K562 (cell line): ENCODE results near the gene RPL10A. TPM values are rescaled to one million over a fixed set of nuclear protein-coding genes. Genes with fewer than 3 reads are reported as not detected.

Experiments
- ATF1 ChIP-seq, 2 experiments: fragments of 450-650 bp in 1 of 2; IDR thresholded peaks; 2 replicates each; pipeline ENCODE4 v1.6.1; 2016; ENCODE audit warnings: missing compliant biosample characterization in 1 of 2, missing genetic modification characterization in 1 of 2
- CC2D1A ChIP-seq: fragments of 450-650 bp; IDR thresholded peaks from 2 replicates; pipeline ENCODE4 v1.6.1; 2017; ENCODE audit warnings: mild to moderate bottlenecking
- CHD2 ChIP-seq: IDR thresholded peaks from 2 replicates; pipeline ENCODE4 v1.6.1; 2011; ENCODE audit warnings: low read depth, low read length
- CHD7 ChIP-seq: fragments of 200-600 bp; sonication (generic); IDR thresholded peaks from one replicate; pipeline ENCODE4 v1.6.1; 2012; ENCODE audit warnings: mild to moderate bottlenecking, low read depth, low read length, inconsistent platforms
- EHMT2 ChIP-seq: fragments of 450-650 bp; IDR thresholded peaks from 2 replicates; pipeline ENCODE4 v1.6.1; 2018; ENCODE audit warnings: antibody characterized with exemption
- ELF1 ChIP-seq: fragments of 200-800 bp; sonication (Bioruptor generic); IDR thresholded peaks from 2 replicates; pipeline ENCODE4 v1.6.1; 2016; ENCODE audit warnings: missing genetic modification characterization, missing compliant biosample characterization
- HMG20B ChIP-seq: fragments of 250-450 bp; sonication (Bioruptor Pico); IDR thresholded peaks from 2 replicates; pipeline ENCODE4 v1.5.0; 2021; ENCODE audit warnings: mild to moderate bottlenecking
- KAT2B ChIP-seq: IDR thresholded peaks from one replicate; pipeline ENCODE4 v1.6.1; 2012; ENCODE audit warnings: low read depth, mild to moderate bottlenecking, control low read depth, inconsistent platforms, low read length, moderate library complexity
- KDM4B ChIP-seq, 2 experiments: fragments of 450-650 bp in 1 of 2; sonication (generic) in 1 of 2; IDR thresholded peaks; 2 replicates each; pipeline ENCODE4 v1.6.1; 2016 to 2017; ENCODE audit warnings: borderline replicate concordance in 2 of 2, antibody characterized with exemption in 1 of 2, low read depth in 1 of 2, mild to moderate bottlenecking in 1 of 2
- PCBP1 ChIP-seq: fragments of 200-400 bp; formaldehyde crosslinking; IDR thresholded peaks from 2 replicates; pipeline ENCODE4 v1.6.1; 2018; ENCODE audit warnings: mild to moderate bottlenecking, low read depth, low read length; ENCODE audit not compliant: poor library complexity, severe bottlenecking
- PHF20 ChIP-seq: fragments of 450-650 bp; IDR thresholded peaks from 2 replicates; pipeline ENCODE4 v1.6.1; 2018; ENCODE audit not compliant: partially characterized antibody
- RFX5 ChIP-seq: IDR thresholded peaks from 2 replicates; pipeline ENCODE4 v1.6.1; 2011; ENCODE audit warnings: low read depth, mild to moderate bottlenecking, improper control_type of control experiment, low read length
- ZNF24 ChIP-seq: fragments of 450-650 bp; IDR thresholded peaks from 2 replicates; pipeline ENCODE4 v1.6.1; 2016
- polyA plus RNA-seq, 8 experiments: library from polyadenylated mRNA; depleted of rRNA in 4 of 8; stranded (reverse) in 5 of 8; unstranded in 3 of 8; fragments of >200 nt; fragmentation: Nextera tagmentation in 2 of 8; fragmentation: Illumina TruSeq in 1 of 8; extraction: Ambion mirVana in 2 of 8; extraction: Trizol in 1 of 8; gene quantifications; 2 replicates each; pipeline versions ENCODE4 v1.2.1 to v1.2.3, GENCODE V29; 2011 to 2014; ENCODE audit warnings: inconsistent platforms in 1 of 8, missing spikeins in 1 of 8
- total RNA-seq, 7 experiments: library from RNA; depleted of rRNA in 6 of 7; stranded (reverse); fragments of >200 nt in 6 of 7; fragmentation: Illumina TruSeq in 2 of 7; extraction: Trizol in 2 of 7; gene quantifications; 2 replicates each; pipeline versions ENCODE4 v1.2.1 to v1.2.3, GENCODE V29; 2011 to 2021; ENCODE audit warnings: low replicate concordance in 1 of 7
- TF ChIP-seq, protein P1 (sequence below): fragments of 250-450 bp; sonication (Bioruptor Pico); IDR thresholded peaks from 2 replicates; pipeline ENCODE4 v1.5.1; 2021; ENCODE audit warnings: mild to moderate bottlenecking
- TF ChIP-seq, protein P2 (sequence below): sonication (generic); formaldehyde crosslinking; IDR thresholded peaks from 2 replicates; pipeline ENCODE4 v1.8.0; 2022; ENCODE audit warnings: mild to moderate bottlenecking, missing genetic modification reagents, borderline replicate concordance

Gene RPL10A
- total and polyA plus RNA-seq, 9 of the 15 experiments (the other 6 are each of a cell fraction or from before 2014, with no cell fraction given), result 1,589 to 3,237 (median 2,116) TPM

- TF ChIP-seq, protein P1, sequence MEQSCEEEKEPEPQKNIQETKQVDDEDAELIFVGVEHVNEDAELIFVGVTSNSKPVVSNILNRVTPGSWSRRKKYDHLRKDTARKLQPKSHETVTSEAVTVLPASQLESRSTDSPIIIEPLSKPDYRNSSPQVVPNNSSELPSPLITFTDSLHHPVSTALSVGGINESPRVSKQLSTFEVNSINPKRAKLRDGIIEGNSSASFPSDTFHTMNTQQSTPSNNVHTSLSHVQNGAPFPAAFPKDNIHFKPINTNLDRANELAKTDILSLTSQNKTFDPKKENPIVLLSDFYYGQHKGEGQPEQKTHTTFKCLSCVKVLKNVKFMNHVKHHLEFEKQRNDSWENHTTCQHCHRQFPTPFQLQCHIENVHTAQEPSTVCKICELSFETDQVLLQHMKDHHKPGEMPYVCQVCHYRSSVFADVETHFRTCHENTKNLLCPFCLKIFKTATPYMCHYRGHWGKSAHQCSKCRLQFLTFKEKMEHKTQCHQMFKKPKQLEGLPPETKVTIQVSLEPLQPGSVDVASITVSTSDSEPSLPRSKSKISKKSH (CRISPR knock-in tag), result no peak
- TF ChIP-seq KDM4B (IDR thresholded peaks at IDR 0.05; ENCODE audit: borderline replicate concordance in 2 of 2, low read depth in 1 of 2) (no peak), CHD7 (no peak), EHMT2 (no peak), CHD2 (no peak), PHF20 (no peak), ATF1 (CRISPR knock-in tag; IDR thresholded peaks at IDR 0.05) (no peak), ATF1 (tag; IDR thresholded peaks at IDR 0.05) (peak; percentile 35; the same call in 1 of the 2 replicates), PCBP1 (no peak), ZNF24 (no peak), KAT2B (no peak), ELF1 (tag) (no peak), RFX5 (no peak), HMG20B (CRISPR knock-in tag) (no peak), CC2D1A (no peak)
- TF ChIP-seq, protein P2, sequence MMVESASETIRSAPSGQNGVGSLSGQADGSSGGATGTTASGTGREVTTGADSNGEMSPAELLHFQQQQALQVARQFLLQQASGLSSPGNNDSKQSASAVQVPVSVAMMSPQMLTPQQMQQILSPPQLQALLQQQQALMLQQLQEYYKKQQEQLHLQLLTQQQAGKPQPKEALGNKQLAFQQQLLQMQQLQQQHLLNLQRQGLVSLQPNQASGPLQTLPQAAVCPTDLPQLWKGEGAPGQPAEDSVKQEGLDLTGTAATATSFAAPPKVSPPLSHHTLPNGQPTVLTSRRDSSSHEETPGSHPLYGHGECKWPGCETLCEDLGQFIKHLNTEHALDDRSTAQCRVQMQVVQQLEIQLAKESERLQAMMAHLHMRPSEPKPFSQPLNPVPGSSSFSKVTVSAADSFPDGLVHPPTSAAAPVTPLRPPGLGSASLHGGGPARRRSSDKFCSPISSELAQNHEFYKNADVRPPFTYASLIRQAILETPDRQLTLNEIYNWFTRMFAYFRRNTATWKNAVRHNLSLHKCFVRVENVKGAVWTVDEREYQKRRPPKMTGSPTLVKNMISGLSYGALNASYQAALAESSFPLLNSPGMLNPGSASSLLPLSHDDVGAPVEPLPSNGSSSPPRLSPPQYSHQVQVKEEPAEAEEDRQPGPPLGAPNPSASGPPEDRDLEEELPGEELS (CRISPR knock-in tag), result no peak
These were observed 32.6 kb downstream of the RPL10A start (continued) for GRCh38 chr6:35500782-35501181.
